IPS-20b (cell line): ENCODE data around the gene CD72.
"Not testable (repeated sequence)": the region's sequence is repeated elsewhere in the genome, so short reads cannot be mapped to it uniquely, and the experiment has no call there.

Experiments
- H3K27ac ChIP-seq: one replicate; pipeline ENCODE4 v1.5.1; 2013; ENCODE audit warnings: low read length
- H3K27me3 ChIP-seq: 2 replicates; pipeline ENCODE4 v1.6.1; 2013; ENCODE audit warnings: mild to moderate bottlenecking, low read length, inconsistent platforms; ENCODE audit not compliant: insufficient read depth
- H3K36me3 ChIP-seq: 2 replicates; pipeline ENCODE4 v1.6.1; 2013; ENCODE audit warnings: low read depth, mild to moderate bottlenecking, inconsistent platforms, low read length, moderate library complexity; ENCODE audit not compliant: insufficient read depth
- H3K4me1 ChIP-seq: 2 replicates; pipeline ENCODE4 v1.6.1; 2013; ENCODE audit warnings: mild to moderate bottlenecking, control low read depth, inconsistent platforms, low read length, moderate library complexity; ENCODE audit not compliant: insufficient read depth
- H3K4me3 ChIP-seq: 2 replicates; pipeline ENCODE4 v1.5.1; 2013; ENCODE audit warnings: mild to moderate bottlenecking, low read length, inconsistent platforms
- H3K9ac ChIP-seq: 2 replicates; pipeline ENCODE4 v1.6.1; 2013; ENCODE audit warnings: low read depth, mild to moderate bottlenecking, inconsistent platforms, low read length, moderate library complexity
- H3K9me3 ChIP-seq: 2 replicates; pipeline ENCODE4 v1.6.1; 2013; ENCODE audit warnings: mild to moderate bottlenecking, low read depth, low read length, inconsistent platforms; ENCODE audit not compliant: insufficient read depth

The CD72 gene

DNA sequence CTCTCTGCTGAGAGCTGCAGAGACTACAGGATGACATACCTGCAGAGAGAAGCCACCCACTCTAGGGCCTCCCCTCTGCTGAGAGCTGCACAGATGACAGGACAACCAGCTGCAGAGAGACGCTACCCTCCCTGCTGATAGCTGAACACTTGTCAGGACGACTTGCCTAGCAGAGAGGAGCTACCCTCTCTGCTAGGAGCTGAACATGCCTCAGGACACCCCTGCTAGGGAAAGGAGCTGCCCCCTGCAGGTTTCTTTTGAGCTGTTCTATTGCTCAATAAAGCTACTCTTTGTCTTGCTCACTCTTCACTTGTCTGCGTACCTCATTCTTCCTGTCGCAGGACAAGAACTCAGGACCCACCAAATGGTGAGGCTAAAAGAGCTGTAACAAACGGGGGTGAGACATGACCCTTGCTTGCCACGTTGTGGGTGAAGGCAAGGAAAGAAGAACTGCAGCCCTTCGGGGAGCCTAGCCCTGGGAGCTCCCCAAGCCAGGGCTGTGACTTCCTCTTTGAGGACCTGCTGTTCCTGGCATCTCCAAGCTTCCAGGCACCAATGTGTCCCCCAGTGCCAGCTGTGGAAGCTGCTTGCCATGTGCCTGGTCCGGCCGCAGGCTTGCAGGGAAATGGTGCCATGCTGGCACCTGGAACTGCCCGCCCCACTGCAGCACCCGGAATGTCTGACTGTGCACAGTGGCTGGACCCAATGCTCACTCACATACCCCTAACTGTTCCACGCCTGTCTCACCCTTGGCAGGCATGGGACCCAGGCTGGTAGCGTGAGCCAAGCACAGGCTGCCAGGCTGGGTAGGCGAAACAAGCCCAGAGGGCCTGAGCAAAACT is 18.2 kb downstream of the CD72 start:
- Histone ChIP-seq H3K27me3 (no peaks in the 10 kb centered on the region), H3K9ac (no peak overlapping the region), H3K27ac (no peak overlapping the region)

DNA sequence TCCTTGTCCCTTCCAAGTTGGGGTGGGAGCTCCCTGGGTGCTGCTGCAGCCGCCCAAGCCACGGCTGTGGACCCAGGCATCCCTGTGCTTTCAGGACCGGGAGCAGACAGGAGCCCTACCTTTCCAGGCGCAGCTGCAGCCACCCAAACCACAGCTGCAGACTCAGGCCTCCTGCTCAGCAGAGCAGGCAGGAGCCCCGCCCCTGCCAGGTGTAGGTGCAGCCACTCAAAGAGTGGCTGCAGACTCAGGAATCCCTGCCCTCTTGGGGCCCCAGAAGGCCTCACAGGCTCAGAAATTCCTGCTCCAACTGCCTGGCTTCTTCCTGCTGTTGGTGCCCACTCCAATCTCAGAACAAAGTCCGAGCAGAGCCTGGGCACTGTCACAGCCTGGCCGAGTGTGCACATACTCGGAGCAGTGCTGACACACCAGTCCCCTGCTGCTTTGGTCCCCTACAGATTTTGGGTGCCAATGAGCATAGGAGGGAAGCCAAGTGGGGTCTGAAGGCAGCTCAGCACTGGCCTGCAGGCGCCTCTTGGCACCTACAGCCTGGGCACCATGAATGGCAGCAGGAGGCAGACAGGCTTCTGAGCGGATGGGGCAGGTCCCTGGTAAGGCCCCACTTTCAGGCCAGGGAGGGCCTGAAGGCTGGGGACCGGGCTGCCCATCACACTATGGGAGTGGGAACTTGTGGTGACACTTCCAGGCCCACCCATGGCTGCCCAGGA is 19.2 kb downstream of the CD72 start:
- Histone ChIP-seq H3K4me1 (peaks cover 11% of the 10 kb centered on the region), H3K9me3 (no peaks in the 10 kb centered on the region), H3K9ac (no peak overlapping the region), H3K27me3 (no peaks in the 10 kb centered on the region), H3K27ac (no peak overlapping the region), H3K4me3 (no peak overlapping the region), H3K36me3 (no peaks in the 10 kb centered on the region)

More for the DNA sequence above, 18.2 kb downstream of the CD72 start:
- Histone ChIP-seq H3K9me3 (no peaks in the 10 kb centered on the region), H3K4me1 (peaks cover 11% of the 10 kb centered on the region), H3K36me3 (no peaks in the 10 kb centered on the region), H3K4me3 (no peak overlapping the region)

- not testable (repeated sequence) for H3K36me3 ChIP-seq, H3K9me3 ChIP-seq, H3K4me3 ChIP-seq, H3K27me3 ChIP-seq, H3K27ac ChIP-seq, H3K9ac ChIP-seq
- H3K4me1 ChIP-seq = peaks cover 11% of the 10 kb centered on the region
Observed at GRCh38 chr9:35596907-35597306, 21.3 kb downstream of the CD72 start.

GRCh38 chr9:35594471-35594870 is 23.7 kb downstream of the CD72 start:
- peaks cover 9% of the 10 kb centered on the region; the same call in 1 of the 2 replicates for H3K9me3 ChIP-seq
- no peaks in the 10 kb centered on the region for H3K36me3 ChIP-seq
- H3K27ac ChIP-seq = no peak overlapping the region
- no peak overlapping the region for H3K4me3 ChIP-seq
- peaks cover 3% of the 10 kb centered on the region; the same call in 1 of the 2 replicates for H3K4me1 ChIP-seq
- H3K9ac ChIP-seq = no peak overlapping the region
- no peaks in the 10 kb centered on the region for H3K27me3 ChIP-seq

- Histone ChIP-seq H3K9ac (no peak overlapping the region), H3K9me3 (peaks cover 9% of the 10 kb centered on the region; the same call in 1 of the 2 replicates), H3K27me3 (no peaks in the 10 kb centered on the region), H3K4me3 (no peak overlapping the region), H3K27ac (no peak overlapping the region), H3K4me1 (no peaks in the 10 kb centered on the region), H3K36me3 (no peaks in the 10 kb centered on the region)
Observed at GRCh38 chr9:35593581-35593980, 24.6 kb downstream of the CD72 start.

DNA sequence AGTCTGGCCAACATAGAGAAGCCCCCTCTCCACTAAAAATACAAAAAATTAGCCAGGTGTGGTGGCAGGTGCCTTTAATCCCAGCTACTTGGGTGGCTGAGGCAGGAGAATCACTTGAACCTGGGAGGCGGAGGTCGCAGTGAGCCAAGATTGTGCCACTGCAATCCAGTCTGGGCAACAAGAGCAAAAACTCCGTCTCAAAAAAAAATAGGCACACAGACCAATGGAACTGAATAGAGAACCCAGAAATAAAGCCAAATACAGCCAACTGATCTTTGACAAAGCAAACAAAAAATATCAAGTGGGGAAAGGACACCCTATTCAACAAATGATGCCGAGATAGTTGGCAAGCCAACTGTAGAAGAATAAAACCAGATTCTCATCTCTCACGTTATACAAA is 29.7 kb downstream of the CD72 start:
- H3K27ac ChIP-seq, H3K4me3 ChIP-seq, H3K4me1 ChIP-seq, H3K27me3 ChIP-seq, H3K9ac ChIP-seq, H3K9me3 ChIP-seq, H3K36me3 ChIP-seq: not testable (repeated sequence)

- not testable (repeated sequence) for H3K4me3 ChIP-seq, H3K4me1 ChIP-seq, H3K27me3 ChIP-seq, H3K36me3 ChIP-seq, H3K27ac ChIP-seq, H3K9ac ChIP-seq
- H3K9me3 ChIP-seq = peaks cover 18% of the 10 kb centered on the region
Observed at GRCh38 chr9:35584681-35585080, 33.5 kb downstream of the CD72 start.

DNA sequence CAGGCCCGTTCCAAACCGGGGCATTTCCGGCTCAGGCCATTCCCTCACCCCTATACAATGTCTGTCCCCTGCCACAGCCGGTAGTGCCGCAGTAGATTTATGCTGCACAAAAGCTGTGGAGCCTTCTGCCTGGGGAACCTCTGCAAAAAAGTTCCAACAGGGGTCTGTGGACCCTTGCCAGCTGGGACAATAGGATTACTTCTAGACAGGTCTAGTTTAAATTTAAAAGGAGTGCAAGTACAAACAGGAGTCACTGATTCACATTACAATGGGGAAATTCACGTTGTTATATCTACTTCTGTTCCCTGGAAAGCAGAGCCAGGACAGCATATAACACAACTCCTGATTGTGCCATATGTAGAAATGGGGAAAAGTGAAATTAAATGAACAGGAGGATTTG is 34.7 kb downstream of the CD72 start:
- peaks cover 18% of the 10 kb centered on the region for H3K9me3 ChIP-seq
- not testable (repeated sequence) for H3K27ac ChIP-seq, H3K27me3 ChIP-seq, H3K9ac ChIP-seq, H3K4me1 ChIP-seq, H3K36me3 ChIP-seq, H3K4me3 ChIP-seq

DNA sequence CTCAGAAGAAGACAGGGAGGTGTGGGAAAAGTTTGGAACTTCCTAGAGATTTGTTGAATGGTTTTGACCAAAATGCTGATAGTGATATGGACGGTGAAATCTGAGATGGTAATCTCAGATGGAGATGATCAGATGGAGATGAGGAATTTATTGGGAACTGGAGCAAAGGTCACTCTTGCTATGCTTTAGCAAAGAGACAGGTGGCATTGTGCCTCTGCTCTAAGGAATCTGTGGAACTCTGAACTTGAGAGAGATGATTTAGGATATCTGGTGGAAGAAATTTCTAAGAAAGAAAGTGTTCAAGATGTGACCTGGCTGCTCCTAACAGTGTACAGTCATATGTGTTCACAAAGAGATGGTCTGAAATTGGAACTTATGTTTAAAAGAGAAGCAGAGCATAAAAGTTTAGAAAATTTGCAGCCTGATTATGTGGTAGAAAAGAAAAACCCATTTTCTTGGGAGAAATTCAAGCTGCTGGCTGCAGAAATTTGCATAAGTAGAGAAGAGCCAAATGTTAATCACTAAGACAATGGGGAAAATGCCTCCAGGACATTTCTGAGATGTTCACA is 38.5 kb downstream of the CD72 start:
- not testable (repeated sequence) for H3K27me3 ChIP-seq, H3K9ac ChIP-seq, H3K36me3 ChIP-seq, H3K27ac ChIP-seq, H3K4me1 ChIP-seq
- Histone ChIP-seq H3K4me3 (peak overlapping the region; percentile 32), H3K9me3 (peaks cover 18% of the 10 kb centered on the region)

GRCh38 chr9:35579130-35579529 is 39.1 kb downstream of the CD72 start:
- H3K36me3 ChIP-seq = no peaks in the 10 kb centered on the region
- no peak overlapping the region for H3K27ac ChIP-seq
- peaks cover 18% of the 10 kb centered on the region for H3K9me3 ChIP-seq

GRCh38 chr9:35577486-35577885 is 40.7 kb downstream of the CD72 start:
- Histone ChIP-seq H3K4me3 (no peak overlapping the region), H3K27me3 (no peaks in the 10 kb centered on the region)

More at GRCh38 chr9:35579130-35579529, 39.1 kb downstream of the CD72 start:
- H3K9ac ChIP-seq = no peak overlapping the region
- peaks cover 3% of the 10 kb centered on the region; the same call in 1 of the 2 replicates for H3K4me1 ChIP-seq
- H3K27me3 ChIP-seq = no peaks in the 10 kb centered on the region
- no peak overlapping the region for H3K4me3 ChIP-seq

More at GRCh38 chr9:35577486-35577885, 40.7 kb downstream of the CD72 start:
- Histone ChIP-seq H3K27ac (no peak overlapping the region), H3K36me3 (no peaks in the 10 kb centered on the region), H3K4me1 (peaks cover 3% of the 10 kb centered on the region; the same call in 1 of the 2 replicates), H3K9ac (no peak overlapping the region), H3K9me3 (peaks cover 18% of the 10 kb centered on the region)
